Kidney capillary endothelial cell (primary cell): ENCODE data around the gene FAM240A.

Experiments
- DNase-seq: peaks from one replicate; pipeline ENCODE4 v3.0.0-alpha.2; 2018; ENCODE audit warnings: low spot score

FAM240A gene

GRCh38 chr3:46626039-46626438 lies 13.7 kb downstream of the FAM240A start:
- no peak for DNase-seq

DNA sequence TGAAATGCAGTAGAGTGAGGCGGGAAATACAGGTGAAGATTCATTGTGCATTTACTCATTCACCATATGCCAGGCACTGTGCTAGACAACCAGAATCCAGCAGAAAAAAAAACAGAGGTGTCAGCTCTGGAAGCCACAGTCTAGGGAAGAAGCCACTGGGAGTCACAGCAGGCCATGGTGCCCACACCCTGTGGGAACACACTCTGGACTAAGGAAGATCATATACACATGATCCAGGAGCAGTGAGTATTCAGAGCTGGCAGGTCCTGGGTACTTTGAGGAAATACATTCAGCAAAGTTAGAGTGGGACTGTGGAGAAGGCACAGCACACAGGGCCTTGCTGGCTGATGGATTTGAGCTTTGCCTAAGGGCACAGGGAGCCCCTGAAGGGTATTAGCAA lies 14.8 kb downstream of the FAM240A start:
- no peak for DNase-seq

DNA sequence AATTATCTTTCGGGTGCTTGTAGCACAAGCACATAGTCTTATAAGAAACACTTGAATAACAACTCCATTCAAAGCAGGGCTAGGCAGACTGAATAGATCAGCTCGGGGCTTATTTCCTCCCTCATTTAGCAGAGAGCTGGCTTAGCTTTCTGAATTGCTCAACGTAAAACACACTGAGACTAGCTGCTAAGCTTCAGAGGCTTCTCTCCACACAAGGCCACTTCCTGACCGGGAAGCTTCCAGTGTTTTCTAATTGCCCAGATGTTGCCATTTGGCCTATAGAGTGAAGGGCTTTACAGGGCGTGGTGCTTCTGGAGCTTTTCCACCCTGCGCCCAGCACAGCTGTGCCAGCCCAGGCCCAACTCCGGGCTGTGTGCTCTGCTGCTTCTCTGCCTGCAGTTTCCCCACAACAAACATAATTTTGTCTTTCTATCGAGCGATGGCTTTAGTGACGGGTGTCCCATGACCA lies 16.6 kb downstream of the FAM240A start:
- DNase-seq = no peak

GRCh38 chr3:46629551-46630517 lies 17.5 kb downstream of the FAM240A start:
- DNase-seq = peak; percentile 75

- no peak for DNase-seq
Observed at GRCh38 chr3:46632792-46633191, 20.5 kb downstream of the FAM240A start.

DNA sequence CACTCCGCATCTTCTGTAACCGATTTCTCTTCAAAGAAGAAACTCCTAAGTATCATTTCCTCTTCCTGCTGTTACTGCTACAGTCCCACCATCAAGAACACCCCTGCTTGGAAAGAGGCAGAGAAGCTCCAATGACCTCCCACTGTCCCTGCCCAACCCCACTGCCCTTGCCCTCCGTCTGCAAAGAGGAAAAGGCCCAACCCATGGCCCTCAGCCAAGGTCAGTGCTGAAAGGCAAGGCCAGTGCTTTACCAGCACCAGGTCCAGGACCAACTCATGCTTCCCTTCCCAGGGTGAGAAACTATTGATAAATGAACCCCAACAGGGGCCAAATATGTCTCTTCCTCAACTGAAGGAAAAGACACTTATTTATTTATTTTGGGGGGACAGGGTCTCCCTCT lies 22.5 kb downstream of the FAM240A start:
- DNase-seq = no peak

DNA sequence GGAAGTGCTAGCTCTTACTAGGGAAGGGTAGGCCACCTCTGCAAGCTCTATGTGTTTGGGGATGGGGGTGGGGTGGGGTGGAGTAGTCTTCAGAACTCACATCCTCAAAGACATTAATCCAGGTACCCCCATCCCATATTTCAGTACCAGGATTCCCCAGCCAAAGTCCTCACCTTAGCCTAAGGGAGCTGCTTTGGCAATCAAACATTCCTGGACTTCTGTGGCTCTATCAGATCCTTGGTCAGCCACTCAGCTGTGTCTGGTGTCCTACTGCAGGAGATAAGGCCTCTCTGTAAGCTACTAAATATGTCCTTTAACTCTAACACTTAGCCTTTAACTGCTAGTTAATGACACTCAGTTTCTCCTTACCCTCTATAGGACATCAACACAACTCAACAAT lies 26.9 kb downstream of the FAM240A start:
- no peak for DNase-seq

GRCh38 chr3:46640927-46641326 lies 28.6 kb downstream of the FAM240A start:
- DNase-seq = no peak

GRCh38 chr3:46642971-46643370 lies 30.6 kb downstream of the FAM240A start:
- DNase-seq = no peak

GRCh38 chr3:46643701-46644100 lies 31.4 kb downstream of the FAM240A start:
- DNase-seq = no peak

DNA sequence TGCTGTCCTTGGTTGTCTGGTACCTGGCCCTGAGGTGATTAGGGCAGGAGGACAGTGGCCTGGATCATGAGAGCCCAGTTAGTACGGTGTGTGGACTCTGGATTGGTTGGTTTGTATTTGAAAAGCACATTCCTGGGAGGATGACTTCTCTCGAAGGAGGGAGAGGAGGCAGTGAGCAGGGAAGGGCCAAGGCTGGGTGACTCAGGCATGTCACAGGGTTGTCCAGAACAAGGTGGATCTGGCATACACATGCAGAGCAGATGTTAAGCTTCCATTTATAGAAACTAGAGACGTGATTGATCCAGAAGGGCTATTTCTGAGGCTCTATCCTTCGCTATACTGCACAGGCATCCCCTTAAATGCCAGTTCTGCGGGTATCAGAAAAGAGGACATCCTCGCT lies 34.4 kb downstream of the FAM240A start:
- DNase-seq = no peak

DNA sequence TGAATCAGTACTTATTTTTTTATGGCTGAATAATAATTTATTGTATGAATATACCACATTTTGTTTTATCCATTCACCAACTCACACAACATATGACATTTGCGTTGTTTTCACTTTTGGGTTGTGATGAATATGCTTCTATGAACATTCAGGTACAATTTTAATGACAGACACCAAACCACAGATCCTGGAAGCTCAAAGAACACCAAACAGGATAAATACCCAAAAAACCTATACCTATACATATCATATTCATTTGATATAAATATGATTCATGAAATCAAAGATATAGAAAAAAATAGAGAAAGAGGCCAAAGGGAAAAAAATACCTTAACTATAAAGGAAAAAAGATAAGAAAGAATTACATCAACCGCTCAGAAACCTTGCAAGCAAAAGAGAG lies 35.8 kb downstream of the FAM240A start:
- DNase-seq = no peak

DNA sequence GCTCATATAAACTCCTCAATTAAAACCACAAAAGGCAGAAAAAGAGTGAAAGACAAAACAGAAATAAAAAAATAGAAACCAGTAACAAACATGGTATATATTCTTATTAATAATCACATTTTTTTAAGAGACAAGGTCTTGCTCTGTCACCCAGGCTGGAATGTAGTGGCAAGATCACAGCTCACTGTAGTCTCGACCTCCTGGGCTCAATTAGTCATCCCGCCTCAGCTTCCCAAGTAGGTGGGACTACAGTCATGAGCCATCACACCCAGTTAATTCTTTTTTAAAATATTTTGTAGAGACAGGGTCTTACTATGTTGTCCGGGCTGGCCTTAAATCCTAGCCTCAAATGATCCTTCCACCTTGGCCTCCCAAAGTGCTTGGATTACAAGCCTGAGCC lies 37.1 kb downstream of the FAM240A start:
- no peak for DNase-seq

GRCh38 chr3:46651084-46651483 lies 38.8 kb downstream of the FAM240A start:
- no peak for DNase-seq

DNA sequence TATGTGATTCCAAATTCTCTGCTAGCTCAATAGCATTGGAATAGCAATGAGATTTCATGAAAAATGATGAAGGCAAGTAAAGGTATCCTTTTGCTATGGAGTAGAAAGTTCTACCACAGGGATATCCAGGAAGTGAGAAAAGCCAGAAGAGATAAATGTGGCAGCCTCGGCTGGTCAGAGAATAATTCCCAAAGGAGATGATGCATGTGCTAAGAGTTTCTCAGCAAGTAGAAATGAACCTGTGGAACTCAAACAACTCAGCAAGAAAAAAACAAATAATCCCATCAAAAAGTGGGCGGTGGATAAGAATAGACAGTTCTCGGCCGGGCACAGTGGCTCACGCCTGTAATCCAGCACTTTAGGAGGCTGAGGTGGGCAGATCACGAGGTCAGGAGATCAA lies 42.9 kb downstream of the FAM240A start:
- no peak for DNase-seq

- DNase-seq = no peak
Observed at GRCh38 chr3:46656778-46657556, 44.6 kb downstream of the FAM240A start.

DNA sequence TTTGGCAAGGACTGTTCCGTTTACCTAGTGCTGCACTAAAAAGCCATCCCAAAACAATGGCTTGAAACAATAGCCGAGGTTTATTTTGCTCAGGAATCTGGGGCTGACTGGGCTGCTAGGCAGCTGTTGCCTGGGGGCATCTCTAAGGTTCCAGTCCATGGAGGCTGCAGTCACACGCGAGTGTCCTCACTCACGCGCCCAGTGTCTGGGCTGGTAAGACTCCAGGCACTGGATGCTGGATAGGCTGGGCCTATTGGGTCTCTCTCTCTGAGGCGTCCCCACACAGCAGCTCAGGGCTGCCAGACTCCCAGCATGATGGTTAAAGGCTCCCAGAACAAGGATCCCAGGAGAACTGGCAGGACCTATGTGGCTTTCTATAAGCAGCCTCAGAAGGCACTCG lies 47.0 kb downstream of the FAM240A start:
- DNase-seq = no peak

- no peak for DNase-seq
Observed at GRCh38 chr3:46660003-46660402, 47.7 kb downstream of the FAM240A start.

- no peak for DNase-seq
Observed at GRCh38 chr3:46660543-46661523, 48.5 kb downstream of the FAM240A start.

DNA sequence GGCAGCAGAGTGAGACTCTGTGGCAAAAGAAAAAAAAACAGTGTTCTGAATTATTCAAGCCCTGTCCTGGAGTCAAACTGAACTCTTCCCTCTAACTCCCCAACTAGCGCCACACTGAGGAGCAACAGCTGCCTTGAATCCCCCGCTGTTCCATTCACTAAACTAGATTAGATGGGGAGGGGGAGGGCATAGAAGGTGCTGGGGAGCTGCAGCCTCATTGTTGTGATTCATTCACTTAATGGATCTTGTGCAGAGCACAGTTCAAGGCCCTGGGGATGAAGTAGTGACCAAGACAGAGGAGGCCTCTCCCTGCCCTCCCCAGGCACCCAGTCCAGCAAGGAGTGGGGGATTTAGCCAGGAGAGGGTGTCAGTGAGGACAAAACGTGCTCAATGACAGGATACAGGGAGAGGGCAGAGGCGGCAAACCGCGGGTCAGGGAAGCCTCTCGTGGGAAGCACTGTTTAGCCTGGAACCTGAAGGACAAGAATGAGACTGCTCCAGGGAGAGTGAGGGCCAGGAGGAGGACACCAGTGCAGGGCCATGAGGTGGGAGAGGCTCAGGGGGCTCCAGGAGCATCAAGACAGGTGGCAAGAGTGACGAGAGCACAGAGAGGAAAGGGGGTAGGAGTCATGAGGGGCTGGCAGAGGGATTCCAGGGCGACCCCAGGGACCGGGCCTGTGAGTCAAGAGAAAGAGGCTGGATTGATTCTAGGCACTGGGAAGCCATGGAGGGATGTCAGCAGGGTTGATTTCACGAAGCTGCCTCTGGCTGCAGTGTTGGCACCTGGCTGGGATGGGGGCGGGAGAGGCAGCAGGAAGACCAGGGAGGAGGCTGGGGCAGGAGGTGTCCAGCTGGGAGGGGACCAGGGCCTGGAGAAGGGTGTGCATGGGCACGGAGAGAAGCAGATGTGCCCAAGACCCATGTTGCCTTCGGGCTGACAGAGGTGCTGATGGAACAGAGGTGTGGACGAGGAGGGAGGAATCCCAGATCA lies 49.7 kb downstream of the FAM240A start:
- DNase-seq = no peak
